ENCODE measurements around the gene AZI2. TPM values are rescaled to one million over a fixed set of nuclear protein-coding genes. Genes with fewer than 3 reads are reported as not detected.

AZI2 gene
- total RNA-seq, 1 donor from 2014 or later, result 35.6 TPM

- intact Hi-C loops (cut with micrococcal nuclease), result loop anchor here (2.0 kb wide), 1 partner anchor 583 kb away; no protein-coding TSS in a partner anchor
- Mint-ChIP-seq H3K36me3 (ENCODE audit: low read depth) (peaks cover 14% of the 10 kb centered on the region), H3K4me1 (ENCODE audit: low read depth) (peaks cover 24% of the 10 kb centered on the region), H3K27ac (no peak overlapping the region), H3K27me3 (ENCODE audit: low read depth) (no peaks in the 10 kb centered on the region), H3K9me3 (no peaks in the 10 kb centered on the region), H3K4me3 (ENCODE audit: low read depth) (no peak overlapping the region)
- no peak for DNase-seq (ENCODE audit: low spot score)
Observed at GRCh38 chr3:28295898-28296490, 52.6 kb downstream of the AZI2 start.

GRCh38 chr3:28294667-28295413, 53.8 kb downstream of the AZI2 start:
- Mint-ChIP-seq H3K9me3 (no peaks in the 10 kb centered on the region), H3K27ac (no peak overlapping the region), H3K4me3 (ENCODE audit: low read depth) (no peak overlapping the region)

GRCh38 chr3:28292622-28293021, 56.0 kb downstream of the AZI2 start:
- Mint-ChIP-seq H3K36me3 (ENCODE audit: low read depth) (peaks cover 25% of the 10 kb centered on the region), H3K27me3 (ENCODE audit: low read depth) (no peaks in the 10 kb centered on the region), H3K9me3 (no peaks in the 10 kb centered on the region), H3K4me1 (ENCODE audit: low read depth) (peaks cover 24% of the 10 kb centered on the region), H3K27ac (no peak overlapping the region), H3K4me3 (ENCODE audit: low read depth) (no peak overlapping the region)
- no peak for DNase-seq (ENCODE audit: low spot score)
- intact Hi-C loops (cut with micrococcal nuclease), result no loop called here

More at GRCh38 chr3:28294667-28295413, 53.8 kb downstream of the AZI2 start:
- peaks cover 23% of the 10 kb centered on the region for H3K36me3 Mint-ChIP-seq (ENCODE audit: low read depth)
- H3K4me1 Mint-ChIP-seq (ENCODE audit: low read depth), result peaks cover 24% of the 10 kb centered on the region
- intact Hi-C loops (cut with micrococcal nuclease), result loop anchor here (2.0 kb wide), 1 partner anchor 582 kb away; no protein-coding TSS in a partner anchor
- DNase-seq (ENCODE audit: low spot score), result no peak
- H3K27me3 Mint-ChIP-seq (ENCODE audit: low read depth), result no peaks in the 10 kb centered on the region

GRCh38 chr3:28291577-28291976, 57.0 kb downstream of the AZI2 start:
- Mint-ChIP-seq H3K36me3 (ENCODE audit: low read depth) (peaks cover 20% of the 10 kb centered on the region), H3K9me3 (no peaks in the 10 kb centered on the region), H3K27ac (no peak overlapping the region), H3K27me3 (ENCODE audit: low read depth) (no peaks in the 10 kb centered on the region), H3K4me3 (ENCODE audit: low read depth) (no peak overlapping the region), H3K4me1 (ENCODE audit: low read depth) (peaks cover 26% of the 10 kb centered on the region)
- no peak for DNase-seq (ENCODE audit: low spot score)
- intact Hi-C loops (cut with micrococcal nuclease), result no loop called here

GRCh38 chr3:28290863-28291300, 57.7 kb downstream of the AZI2 start:
- Mint-ChIP-seq H3K4me1 (ENCODE audit: low read depth) (peaks cover 30% of the 10 kb centered on the region), H3K27ac (no peak overlapping the region), H3K4me3 (ENCODE audit: low read depth) (no peak overlapping the region), H3K27me3 (ENCODE audit: low read depth) (no peaks in the 10 kb centered on the region), H3K36me3 (ENCODE audit: low read depth) (peaks cover 20% of the 10 kb centered on the region), H3K9me3 (no peaks in the 10 kb centered on the region)
- intact Hi-C loops (cut with micrococcal nuclease), result no loop called here
- DNase-seq (ENCODE audit: low spot score), result no peak

DNA sequence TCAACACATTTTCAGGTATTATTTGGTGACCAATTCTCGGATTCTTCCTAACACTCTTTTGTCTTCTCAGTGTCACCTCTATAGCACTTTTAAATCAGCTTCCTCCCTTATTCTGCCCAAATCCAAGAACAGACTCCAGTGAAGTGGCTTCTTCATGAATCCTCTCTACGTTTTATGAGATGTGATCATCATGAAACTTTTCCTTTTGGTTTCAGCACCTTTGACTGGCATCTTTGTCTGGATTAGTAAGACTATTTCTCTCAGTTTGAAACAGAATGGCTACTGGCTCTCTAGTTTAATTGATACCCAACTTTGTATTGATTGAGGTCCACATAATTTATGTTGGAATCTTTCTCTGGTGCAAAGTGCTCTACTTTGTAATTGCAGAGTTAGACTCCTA, 61.6 kb downstream of the AZI2 start:
- intact Hi-C loops (cut with micrococcal nuclease), result loop anchor here (2.0 kb wide), 2 partner anchors 40 to 574 kb away; no protein-coding TSS in a partner anchor
- Mint-ChIP-seq H3K4me3 (ENCODE audit: low read depth) (no peak overlapping the region), H3K36me3 (ENCODE audit: low read depth) (peaks cover 22% of the 10 kb centered on the region), H3K27ac (no peak overlapping the region), H3K9me3 (no peaks in the 10 kb centered on the region), H3K4me1 (ENCODE audit: low read depth) (peaks cover 17% of the 10 kb centered on the region), H3K27me3 (ENCODE audit: low read depth) (no peaks in the 10 kb centered on the region)
- DNase-seq (ENCODE audit: low spot score), result no peak

DNA sequence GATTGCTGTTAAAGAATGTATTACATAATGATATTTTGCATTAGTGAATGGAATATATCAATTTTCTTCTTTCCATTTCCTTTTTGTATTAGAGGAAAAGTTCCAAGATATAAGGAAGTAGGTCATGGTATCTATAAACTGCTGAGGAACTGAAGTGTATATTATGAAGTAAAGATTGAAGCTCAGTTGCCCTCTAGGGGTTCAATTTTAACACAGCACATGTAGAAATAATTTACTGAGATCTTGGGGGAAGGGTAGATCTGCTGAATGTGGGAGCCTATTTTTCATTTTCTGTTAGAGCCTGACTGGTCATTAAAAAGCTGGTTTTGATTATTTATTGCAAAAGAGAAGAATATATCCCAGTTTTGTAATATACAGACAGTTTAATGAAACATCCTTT, 62.0 kb downstream of the AZI2 start:
- no peak for DNase-seq (ENCODE audit: low spot score)
- H3K27me3 Mint-ChIP-seq (ENCODE audit: low read depth), result no peaks in the 10 kb centered on the region
- peaks cover 20% of the 10 kb centered on the region for H3K36me3 Mint-ChIP-seq (ENCODE audit: low read depth)
- intact Hi-C loops (cut with micrococcal nuclease), result loop anchor here (2.0 kb wide), 2 partner anchors 40 to 574 kb away; no protein-coding TSS in a partner anchor
- no peak overlapping the region for H3K4me3 Mint-ChIP-seq (ENCODE audit: low read depth)
- H3K4me1 Mint-ChIP-seq (ENCODE audit: low read depth), result peaks cover 15% of the 10 kb centered on the region
- H3K9me3 Mint-ChIP-seq, result no peaks in the 10 kb centered on the region
- H3K27ac Mint-ChIP-seq, result no peak overlapping the region

DNA sequence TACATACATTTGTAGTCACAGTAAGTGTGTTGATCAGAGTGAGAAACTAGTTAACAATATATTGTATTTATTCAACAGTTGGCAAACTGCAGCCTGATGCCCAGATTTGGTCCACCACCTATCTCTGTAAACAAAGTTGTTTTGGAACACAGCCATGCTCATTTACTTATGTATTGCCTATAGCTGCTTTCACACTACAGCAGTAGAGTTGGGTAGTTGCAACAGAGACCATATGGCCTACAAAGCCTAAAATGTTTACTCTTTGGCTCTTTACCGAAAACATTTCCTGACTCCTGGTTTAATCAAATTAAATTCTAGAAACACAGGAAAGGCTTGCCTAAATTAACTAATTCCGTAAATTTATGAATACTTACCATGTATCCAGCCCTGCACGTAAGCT, 67.8 kb downstream of the AZI2 start:
- no peak overlapping the region for H3K4me3 Mint-ChIP-seq (ENCODE audit: low read depth)
- DNase-seq (ENCODE audit: low spot score), result no peak
- intact Hi-C loops (cut with micrococcal nuclease), result no loop called here
- H3K36me3 Mint-ChIP-seq (ENCODE audit: low read depth), result peaks cover 14% of the 10 kb centered on the region
- H3K27me3 Mint-ChIP-seq (ENCODE audit: low read depth), result no peaks in the 10 kb centered on the region
- no peak overlapping the region for H3K27ac Mint-ChIP-seq
- H3K9me3 Mint-ChIP-seq, result no peaks in the 10 kb centered on the region
- H3K4me1 Mint-ChIP-seq (ENCODE audit: low read depth), result peaks cover 12% of the 10 kb centered on the region

DNA sequence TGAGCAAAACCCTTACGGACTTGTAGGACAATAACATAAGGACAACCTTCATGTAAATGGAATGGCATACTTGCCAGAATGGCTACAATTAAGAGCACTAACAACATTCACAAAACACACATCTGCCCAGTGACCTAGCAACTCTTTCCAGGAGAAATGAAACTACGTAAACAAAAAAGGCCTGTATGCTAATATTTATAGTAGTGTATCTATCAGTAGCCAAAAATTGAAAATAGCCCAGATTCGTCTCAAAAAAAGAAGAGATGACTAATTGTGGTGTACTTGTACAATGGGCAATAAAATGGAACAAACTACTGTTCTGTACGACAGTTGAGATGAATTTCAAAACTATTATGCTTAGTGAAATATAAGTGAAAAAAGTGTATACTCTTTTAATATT, 68.9 kb downstream of the AZI2 start:
- no peaks in the 10 kb centered on the region for H3K27me3 Mint-ChIP-seq (ENCODE audit: low read depth)
- H3K36me3 Mint-ChIP-seq (ENCODE audit: low read depth), result peaks cover 25% of the 10 kb centered on the region
- peaks cover 2% of the 10 kb centered on the region for H3K9me3 Mint-ChIP-seq
- no peak for DNase-seq (ENCODE audit: low spot score)
- H3K27ac Mint-ChIP-seq, result no peak overlapping the region
- peaks cover 10% of the 10 kb centered on the region for H3K4me1 Mint-ChIP-seq (ENCODE audit: low read depth)
- no peak overlapping the region for H3K4me3 Mint-ChIP-seq (ENCODE audit: low read depth)
- intact Hi-C loops (cut with micrococcal nuclease), result no loop called here

DNA sequence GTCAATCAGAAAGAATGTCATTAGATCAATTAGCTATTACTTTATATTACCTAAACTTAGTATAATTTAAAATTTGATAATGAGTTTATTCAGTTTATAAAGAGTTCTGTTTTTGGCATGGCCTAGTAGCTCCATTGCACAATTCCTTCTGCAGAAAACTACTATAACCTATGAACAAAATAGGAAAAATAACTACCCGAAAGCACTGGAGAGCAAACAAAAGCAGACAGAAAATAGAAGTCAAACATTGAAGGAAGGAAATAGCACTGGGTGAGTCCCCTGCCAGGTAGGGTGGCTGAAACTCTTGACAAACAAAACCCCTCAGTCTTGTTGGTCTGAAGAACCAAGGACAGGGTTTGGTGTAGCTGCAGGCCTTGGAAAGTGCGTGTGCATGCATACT, 69.7 kb downstream of the AZI2 start:
- Mint-ChIP-seq H3K4me3 (ENCODE audit: low read depth) (no peak overlapping the region), H3K36me3 (ENCODE audit: low read depth) (peaks cover 31% of the 10 kb centered on the region), H3K27me3 (ENCODE audit: low read depth) (no peaks in the 10 kb centered on the region), H3K4me1 (ENCODE audit: low read depth) (peaks cover 10% of the 10 kb centered on the region), H3K27ac (no peak overlapping the region), H3K9me3 (peaks cover 10% of the 10 kb centered on the region)
- no peak for DNase-seq (ENCODE audit: low spot score)
- intact Hi-C loops (cut with micrococcal nuclease), result no loop called here

DNA sequence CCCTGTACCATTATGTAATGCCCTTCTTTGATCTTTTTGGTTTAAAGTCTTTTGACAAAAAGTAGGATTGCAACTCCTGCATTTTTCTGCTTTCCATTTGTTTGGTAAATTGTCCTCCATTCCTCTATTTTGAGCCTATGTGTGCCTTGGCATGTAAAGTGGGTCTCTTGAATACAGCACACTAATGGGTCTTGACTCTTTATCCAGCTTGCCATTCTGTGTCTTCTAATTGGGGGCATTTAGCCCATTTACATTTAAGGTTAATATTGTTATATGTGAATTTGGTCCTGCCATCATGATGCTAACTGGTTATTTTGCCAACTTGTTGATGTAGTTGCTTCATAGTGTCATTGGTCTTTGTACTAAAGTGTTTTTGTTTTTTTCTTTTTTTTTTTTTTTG, 74.8 kb downstream of the AZI2 start:
- peaks cover 14% of the 10 kb centered on the region for H3K4me1 Mint-ChIP-seq (ENCODE audit: low read depth)
- H3K27me3 Mint-ChIP-seq (ENCODE audit: low read depth), result no peaks in the 10 kb centered on the region
- intact Hi-C loops (cut with micrococcal nuclease), result no loop called here

More for the DNA sequence above, 74.8 kb downstream of the AZI2 start:
- Mint-ChIP-seq H3K36me3 (ENCODE audit: low read depth) (peaks cover 72% of the 10 kb centered on the region), H3K4me3 (ENCODE audit: low read depth) (no peak overlapping the region), H3K9me3 (peaks cover 45% of the 10 kb centered on the region), H3K27ac (no peak overlapping the region)
- no peak for DNase-seq (ENCODE audit: low spot score)
